ENCODE measurements around the gene SLC44A3.
"Not testable (repeated sequence)": the region's sequence is repeated elsewhere in the genome, so short reads cannot be mapped to it uniquely, and the experiment has no call there.

SLC44A3 gene

GRCh38 chr1:94937820-94938219 is 117.7 kb downstream of the SLC44A3 start:
- no peak for DNase-seq

DNA sequence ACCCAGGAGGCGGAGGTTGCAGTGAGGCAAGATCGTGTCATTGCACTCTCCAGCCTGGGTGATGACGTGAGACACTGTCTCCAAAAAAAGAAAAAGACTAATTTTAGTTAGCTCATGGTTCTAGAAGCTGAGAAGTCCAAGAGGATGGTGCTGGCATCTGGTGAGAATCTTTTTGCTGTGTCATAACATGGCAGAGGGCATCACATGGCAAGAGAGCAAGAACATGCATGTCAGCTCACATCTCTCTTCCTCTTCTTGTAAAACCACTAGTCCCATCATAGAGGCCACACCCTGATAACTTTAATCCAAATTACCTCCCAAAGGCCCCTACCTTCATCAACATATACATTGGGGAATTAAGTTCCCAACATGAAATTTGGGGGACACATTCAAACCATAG is 120.6 kb downstream of the SLC44A3 start:
- no peak for DNase-seq

DNA sequence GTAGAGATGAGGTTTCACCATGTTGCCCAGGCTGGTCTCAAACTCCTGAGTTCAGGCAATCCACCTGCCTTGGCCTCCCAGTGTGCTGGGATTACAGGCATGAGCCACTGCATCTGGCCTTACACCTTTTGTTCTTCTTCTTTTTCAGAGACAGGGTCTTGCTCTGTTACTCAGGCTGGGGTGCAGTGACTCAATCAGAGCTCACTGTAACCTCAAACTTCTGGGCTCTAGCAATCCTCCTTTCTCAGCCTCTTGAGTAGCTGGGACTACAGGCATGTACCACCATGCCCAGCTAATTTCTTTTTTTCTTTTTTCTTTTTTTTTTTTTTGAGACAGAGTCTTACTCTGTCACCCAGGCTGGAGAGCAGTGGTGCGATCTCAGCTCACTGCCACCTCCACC is 121.3 kb downstream of the SLC44A3 start:
- DNase-seq, result not testable (repeated sequence)

- no peak for DNase-seq
These were observed 122.3 kb downstream of the SLC44A3 start for GRCh38 chr1:94942171-94943128.
